Astrocyte of the spinal cord (primary cell): Measurements from ENCODE around the gene MEGF11.

Experiments used
- DNase-seq: peaks from one replicate; pipeline ENCODE4 v3.0.0; 2011; ENCODE audit warnings: low read depth, low spot score
- H3K4me3 ChIP-seq: 2 replicates; pipeline ENCODE4 v1.5.1; 2011; ENCODE audit warnings: low read depth, mild to moderate bottlenecking, low read length, moderate library complexity
- CTCF ChIP-seq: IDR thresholded peaks from 2 replicates; pipeline ENCODE4 v1.5.1; 2012; ENCODE audit warnings: low read depth, mild to moderate bottlenecking, low read length, inconsistent platforms
- in situ Hi-C: cut with HindIII; loops from 2 replicates; pipeline ENCODE4 v1.10.0; 2017; ENCODE audit warnings: low sequenced_read_pairs

MEGF11 gene

GRCh38 chr15:66050264-66050663, 203.3 kb downstream of the MEGF11 start:
- H3K4me3 ChIP-seq: no peak overlapping the region
- DNase-seq: no peak
- no peak for TF ChIP-seq CTCF
- in situ Hi-C loops: no loop called here

GRCh38 chr15:66049353-66049752, 204.2 kb downstream of the MEGF11 start:
- TF ChIP-seq CTCF: no peak
- H3K4me3 ChIP-seq: no peak overlapping the region
- DNase-seq: no peak
- in situ Hi-C loops: no loop called here

- TF ChIP-seq CTCF: no peak
- DNase-seq: no peak
- no peak overlapping the region for H3K4me3 ChIP-seq
- in situ Hi-C loops: no loop called here
Measured at GRCh38 chr15:66047321-66048024, 206.1 kb downstream of the MEGF11 start.

DNA sequence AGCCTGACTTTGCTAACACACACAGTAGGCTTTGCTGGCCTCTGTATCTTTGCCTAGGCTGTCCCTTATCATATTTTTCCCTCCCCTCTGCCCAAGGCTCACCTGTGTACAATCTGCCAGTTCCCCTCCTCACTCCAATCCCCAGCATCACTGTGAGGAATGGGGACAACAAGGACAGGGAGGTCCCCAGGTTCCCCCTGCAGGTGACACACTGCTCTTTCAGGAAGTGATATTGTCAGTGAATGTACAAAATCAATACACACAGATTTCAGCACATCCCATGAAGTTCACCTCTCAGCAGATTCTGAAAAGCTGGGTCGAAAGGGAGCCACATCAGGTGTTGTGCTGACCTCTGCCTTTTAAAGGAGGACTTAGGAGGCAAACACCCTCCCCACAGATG, 206.8 kb downstream of the MEGF11 start:
- in situ Hi-C loops: no loop called here
- TF ChIP-seq CTCF: no peak
- H3K4me3 ChIP-seq: no peak overlapping the region
- no peak for DNase-seq

DNA sequence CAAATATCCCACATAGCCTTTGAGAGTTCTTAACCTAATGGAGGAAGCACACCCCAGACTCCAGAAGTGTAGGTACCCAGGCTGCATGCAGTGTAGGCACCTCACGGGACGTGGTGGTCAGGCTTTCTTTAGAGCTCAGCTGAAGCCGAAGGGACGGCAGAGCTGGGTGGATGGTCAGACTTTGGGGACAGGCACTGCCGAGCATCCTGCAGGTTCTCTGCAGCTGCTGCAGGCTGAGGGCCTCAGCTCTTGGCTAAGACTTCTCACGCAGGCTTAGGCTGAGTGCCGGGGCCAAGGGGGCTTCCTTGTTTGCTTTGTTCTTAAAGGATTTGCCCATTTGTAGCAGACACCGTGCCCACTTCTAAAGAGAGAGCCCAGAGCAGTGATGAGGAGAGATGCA, 207.2 kb downstream of the MEGF11 start:
- H3K4me3 ChIP-seq: no peak overlapping the region
- in situ Hi-C loops: no loop called here
- TF ChIP-seq CTCF: no peak
- DNase-seq: no peak

- in situ Hi-C loops: no loop called here
- no peak for TF ChIP-seq CTCF
- no peak for DNase-seq
- no peak overlapping the region for H3K4me3 ChIP-seq
Measured at GRCh38 chr15:66045542-66045941, 208.0 kb downstream of the MEGF11 start.

- H3K4me3 ChIP-seq: no peak overlapping the region
- no peak for TF ChIP-seq CTCF
- in situ Hi-C loops: no loop called here
- DNase-seq: no peak
Measured at GRCh38 chr15:66044837-66045236, 208.7 kb downstream of the MEGF11 start.
